ENCODE measurements around the gene CLEC3A. TPM values are rescaled to one million over a fixed set of nuclear protein-coding genes. Genes with fewer than 3 reads are reported as not detected.

Gene CLEC3A
- total and polyA plus RNA-seq, 8 donors = 0.14 to 0.22 (median 0.17) TPM; not detected in 4

DNA sequence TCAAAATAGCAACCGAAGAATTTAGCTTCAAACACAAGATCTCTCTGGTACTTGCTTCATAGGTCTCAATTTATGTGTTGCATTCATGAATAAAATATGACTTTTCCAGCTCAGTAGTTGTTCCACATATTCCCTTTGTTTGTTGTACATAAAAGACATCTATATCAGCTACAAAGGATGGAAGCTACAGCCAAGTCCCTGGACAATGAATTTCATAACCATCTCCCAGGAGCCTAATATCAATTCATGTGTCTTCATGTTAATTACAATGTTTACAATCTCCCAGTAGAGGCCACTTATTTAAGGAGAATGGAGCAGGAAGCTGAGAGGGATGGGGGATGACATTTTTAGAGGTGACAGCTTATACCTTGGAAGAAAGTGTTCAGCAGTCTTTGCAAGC lies 3.3 kb downstream of the CLEC3A start:
- Histone ChIP-seq H3K4me1 (no peaks in the 10 kb centered on the region), H3K27me3 (peaks cover 0 to 4% of the 10 kb centered on the region in 2 donors), H3K4me3 (no peak overlapping the region), H3K27ac (no peak overlapping the region), H3K9me3 (no peaks in the 10 kb centered on the region), H3K36me3 (no peaks in the 10 kb centered on the region)
- no peak for ATAC-seq
- intact Hi-C loops (cut with DNase I) = no loop called here
- TF ChIP-seq, protein P1, sequence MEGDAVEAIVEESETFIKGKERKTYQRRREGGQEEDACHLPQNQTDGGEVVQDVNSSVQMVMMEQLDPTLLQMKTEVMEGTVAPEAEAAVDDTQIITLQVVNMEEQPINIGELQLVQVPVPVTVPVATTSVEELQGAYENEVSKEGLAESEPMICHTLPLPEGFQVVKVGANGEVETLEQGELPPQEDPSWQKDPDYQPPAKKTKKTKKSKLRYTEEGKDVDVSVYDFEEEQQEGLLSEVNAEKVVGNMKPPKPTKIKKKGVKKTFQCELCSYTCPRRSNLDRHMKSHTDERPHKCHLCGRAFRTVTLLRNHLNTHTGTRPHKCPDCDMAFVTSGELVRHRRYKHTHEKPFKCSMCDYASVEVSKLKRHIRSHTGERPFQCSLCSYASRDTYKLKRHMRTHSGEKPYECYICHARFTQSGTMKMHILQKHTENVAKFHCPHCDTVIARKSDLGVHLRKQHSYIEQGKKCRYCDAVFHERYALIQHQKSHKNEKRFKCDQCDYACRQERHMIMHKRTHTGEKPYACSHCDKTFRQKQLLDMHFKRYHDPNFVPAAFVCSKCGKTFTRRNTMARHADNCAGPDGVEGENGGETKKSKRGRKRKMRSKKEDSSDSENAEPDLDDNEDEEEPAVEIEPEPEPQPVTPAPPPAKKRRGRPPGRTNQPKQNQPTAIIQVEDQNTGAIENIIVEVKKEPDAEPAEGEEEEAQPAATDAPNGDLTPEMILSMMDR (IDR thresholded peaks at IDR 0.05) = no peak
- DNase-seq = no peak

GRCh38 chr16:78028018-78028417 lies 5.7 kb downstream of the CLEC3A start:
- ATAC-seq (no peak), DNase-seq (no peak)
- no peaks in the 10 kb centered on the region for H3K4me1 ChIP-seq
- H3K36me3 ChIP-seq = no peaks in the 10 kb centered on the region
- no peaks in the 10 kb centered on the region for H3K9me3 ChIP-seq
- TF ChIP-seq, protein P1 (IDR thresholded peaks at IDR 0.05) = no peak
- no peaks in the 10 kb centered on the region for H3K27me3 ChIP-seq
- no peak overlapping the region for H3K4me3 ChIP-seq
- H3K27ac ChIP-seq = no peak overlapping the region
- intact Hi-C loops (cut with DNase I) = no loop called here

DNA sequence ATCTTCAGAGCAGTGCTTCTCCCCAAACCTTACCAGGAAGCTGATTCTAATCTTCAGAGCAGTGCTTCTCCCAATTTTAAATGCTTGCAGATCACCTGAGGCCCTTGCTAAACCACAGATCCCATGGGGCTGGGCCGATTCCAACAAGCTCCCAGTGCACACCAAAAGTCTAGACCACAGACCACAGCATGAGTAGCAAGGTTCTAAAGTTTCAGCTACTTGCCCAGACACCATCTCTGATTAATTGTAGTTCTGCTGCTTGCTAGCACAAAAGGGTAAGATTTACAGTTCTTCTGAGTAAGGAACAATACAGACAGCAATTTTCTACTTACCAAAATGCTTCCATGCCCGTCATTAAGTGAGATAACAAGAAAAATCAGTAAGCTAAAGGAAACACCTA lies 12.2 kb downstream of the CLEC3A start:
- Histone ChIP-seq H3K36me3 (no peaks in the 10 kb centered on the region), H3K4me3 (no peak overlapping the region), H3K4me1 (no peaks in the 10 kb centered on the region), H3K27me3 (no peaks in the 10 kb centered on the region), H3K27ac (no peak overlapping the region), H3K9me3 (no peaks in the 10 kb centered on the region)
- DNase-seq (no peak), ATAC-seq (no peak)
- TF ChIP-seq, protein P1 (IDR thresholded peaks at IDR 0.05) = no peak
- intact Hi-C loops (cut with DNase I) = no loop called here

DNA sequence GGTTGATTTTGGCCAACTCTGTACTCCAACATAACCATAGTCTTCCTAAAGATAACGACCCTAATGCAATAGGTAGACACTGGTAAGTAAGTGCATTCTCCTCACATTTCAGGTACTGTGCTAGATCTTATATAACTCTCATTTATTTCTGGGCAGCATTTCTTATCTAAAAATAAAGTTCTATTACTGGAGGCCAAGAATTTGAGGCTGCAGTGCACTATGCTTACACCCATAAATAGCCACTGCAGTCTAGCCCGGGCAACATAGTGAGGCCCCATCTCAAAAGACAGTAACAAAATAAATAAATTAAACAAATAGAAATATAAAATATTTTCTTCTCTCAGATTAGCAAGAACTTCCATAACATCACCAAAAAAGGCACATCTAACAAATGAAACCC lies 12.7 kb downstream of the CLEC3A start:
- no peak for DNase-seq
- no peaks in the 10 kb centered on the region for H3K4me1 ChIP-seq
- H3K27me3 ChIP-seq = no peaks in the 10 kb centered on the region
- no peak for ATAC-seq
- no peak overlapping the region for H3K4me3 ChIP-seq
- intact Hi-C loops (cut with DNase I) = no loop called here
- no peak overlapping the region for H3K27ac ChIP-seq
- no peaks in the 10 kb centered on the region for H3K9me3 ChIP-seq
- no peaks in the 10 kb centered on the region for H3K36me3 ChIP-seq
- TF ChIP-seq, protein P1 (IDR thresholded peaks at IDR 0.05) = no peak

GRCh38 chr16:78040396-78040795 lies 18.0 kb downstream of the CLEC3A start:
- intact Hi-C loops (cut with DNase I) = no loop called here
- peak; percentile 60 for ATAC-seq
- H3K4me3 ChIP-seq = no peak overlapping the region
- H3K4me1 ChIP-seq = no peaks in the 10 kb centered on the region
- H3K9me3 ChIP-seq = no peaks in the 10 kb centered on the region
- no peaks in the 10 kb centered on the region for H3K36me3 ChIP-seq
- TF ChIP-seq, protein P1 (IDR thresholded peaks at IDR 0.05) = no peak
- peaks cover 0 to 7% of the 10 kb centered on the region in 2 donors for H3K27me3 ChIP-seq
- DNase-seq = no peak
- no peak overlapping the region for H3K27ac ChIP-seq
